Panc1 (cell line): Measurements from ENCODE around the gene ITGA3.

Experiments used
- CTCF ChIP-seq: fragments of 450-650 bp; IDR thresholded peaks from 2 replicates; pipeline ENCODE4 v1.5.1; 2017; ENCODE audit warnings: mild to moderate bottlenecking
- POLR2AphosphoS5 ChIP-seq: IDR thresholded peaks from 2 replicates; pipeline ENCODE4 v1.6.1; 2012; ENCODE audit warnings: mild to moderate bottlenecking, low read depth, low read length, moderate library complexity
- SIN3A ChIP-seq: IDR thresholded peaks from 2 replicates; pipeline ENCODE4 v1.6.1; 2012; ENCODE audit warnings: low read depth, mild to moderate bottlenecking, low read length, moderate library complexity, borderline replicate concordance; ENCODE audit not compliant: insufficient read depth

DNA sequence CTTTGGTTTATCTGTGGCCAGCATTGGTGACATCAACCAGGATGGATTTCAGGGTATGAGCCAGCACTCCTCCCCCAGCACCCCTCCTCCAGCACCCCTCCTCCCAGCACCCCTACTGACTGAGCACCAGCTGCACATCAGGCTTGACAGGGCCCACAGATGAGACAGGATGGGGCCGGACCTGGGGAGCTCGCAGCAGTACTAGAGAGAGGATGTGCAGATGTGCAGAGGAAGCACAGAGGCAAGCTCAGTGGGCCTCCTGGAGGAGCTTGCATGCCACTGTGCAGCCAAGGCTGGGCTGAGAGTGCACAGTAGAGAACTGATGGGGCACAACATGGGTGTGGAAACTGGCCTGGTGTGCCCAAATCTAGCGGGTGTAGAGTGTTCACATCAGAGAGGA lies 16.2 kb downstream of the ITGA3 start:
- TF ChIP-seq CTCF (no peak), POLR2AphosphoS5 (no peak), SIN3A (no peak)
